Brain microvascular endothelial cell (primary cell): ENCODE results near the gene LIPE.
"Not testable (repeated sequence)": the region's sequence is repeated elsewhere in the genome, so short reads cannot be mapped to it uniquely, and the experiment has no call there.

Experiments used
- DNase-seq: peaks from one replicate; pipeline ENCODE4 v3.0.0-alpha.2; 2020
- H3K27ac ChIP-seq: fragments of 250-450 bp; sonication (Bioruptor Pico); 2 replicates; pipeline ENCODE4 v1.5.1; 2020; ENCODE audit warnings: mild to moderate bottlenecking, moderate library complexity
- H3K27me3 ChIP-seq: fragments of 250-450 bp; sonication (Bioruptor Pico); replicated peaks from 2 replicates; pipeline ENCODE4 v1.5.1; 2020; ENCODE audit warnings: mild to moderate bottlenecking
- H3K36me3 ChIP-seq: fragments of 250-450 bp; sonication (Bioruptor Pico); replicated peaks from 2 replicates; pipeline ENCODE4 v1.5.1; 2020; ENCODE audit warnings: mild to moderate bottlenecking
- H3K4me3 ChIP-seq: 2 replicates; pipeline ENCODE4 v1.5.1; 2011; ENCODE audit warnings: low read depth, mild to moderate bottlenecking, control low read depth, low read length, moderate library complexity
- in situ Hi-C: cut with HindIII; loops from 2 replicates; pipeline ENCODE4 v1.10.0; 2017; ENCODE audit warnings: low sequenced_read_pairs, low pct_ligation_motif_present
- TF ChIP-seq, protein P1 (sequence below): IDR thresholded peaks from 2 replicates; pipeline ENCODE4 v1.5.1; 2011; ENCODE audit warnings: low read depth, mild to moderate bottlenecking, moderate library complexity, low read length, control low read depth, inconsistent platforms; ENCODE audit errors: missing control alignments

The LIPE gene

DNA sequence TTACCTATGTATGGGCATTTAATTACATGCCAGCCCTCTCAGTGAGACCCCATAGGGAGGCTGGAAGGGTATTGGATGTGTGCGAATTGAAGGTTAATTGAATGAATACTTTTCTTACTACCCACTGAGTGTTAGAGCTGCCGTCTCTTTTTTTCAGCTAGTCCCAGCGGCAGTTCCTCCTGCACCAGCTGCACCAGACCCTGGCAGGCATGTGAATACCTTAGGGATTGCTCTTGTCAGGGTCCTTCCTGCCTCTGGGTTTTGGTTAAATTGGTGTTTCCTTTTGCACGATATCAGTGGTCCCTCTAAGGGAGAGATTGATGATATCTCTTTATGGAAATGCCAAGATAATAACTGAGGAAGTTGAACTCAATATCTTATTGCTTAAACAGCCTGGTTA, 25.4 kb upstream of the LIPE start:
- no peak for DNase-seq
- H3K27me3 ChIP-seq, result peaks cover 6% of the 10 kb centered on the region
- no peak overlapping the region for H3K27ac ChIP-seq
- H3K36me3 ChIP-seq, result no peaks in the 10 kb centered on the region
- H3K4me3 ChIP-seq, result no peak overlapping the region
- TF ChIP-seq, protein P1, sequence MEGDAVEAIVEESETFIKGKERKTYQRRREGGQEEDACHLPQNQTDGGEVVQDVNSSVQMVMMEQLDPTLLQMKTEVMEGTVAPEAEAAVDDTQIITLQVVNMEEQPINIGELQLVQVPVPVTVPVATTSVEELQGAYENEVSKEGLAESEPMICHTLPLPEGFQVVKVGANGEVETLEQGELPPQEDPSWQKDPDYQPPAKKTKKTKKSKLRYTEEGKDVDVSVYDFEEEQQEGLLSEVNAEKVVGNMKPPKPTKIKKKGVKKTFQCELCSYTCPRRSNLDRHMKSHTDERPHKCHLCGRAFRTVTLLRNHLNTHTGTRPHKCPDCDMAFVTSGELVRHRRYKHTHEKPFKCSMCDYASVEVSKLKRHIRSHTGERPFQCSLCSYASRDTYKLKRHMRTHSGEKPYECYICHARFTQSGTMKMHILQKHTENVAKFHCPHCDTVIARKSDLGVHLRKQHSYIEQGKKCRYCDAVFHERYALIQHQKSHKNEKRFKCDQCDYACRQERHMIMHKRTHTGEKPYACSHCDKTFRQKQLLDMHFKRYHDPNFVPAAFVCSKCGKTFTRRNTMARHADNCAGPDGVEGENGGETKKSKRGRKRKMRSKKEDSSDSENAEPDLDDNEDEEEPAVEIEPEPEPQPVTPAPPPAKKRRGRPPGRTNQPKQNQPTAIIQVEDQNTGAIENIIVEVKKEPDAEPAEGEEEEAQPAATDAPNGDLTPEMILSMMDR, result no peak
- in situ Hi-C loops, result no loop called here

DNA sequence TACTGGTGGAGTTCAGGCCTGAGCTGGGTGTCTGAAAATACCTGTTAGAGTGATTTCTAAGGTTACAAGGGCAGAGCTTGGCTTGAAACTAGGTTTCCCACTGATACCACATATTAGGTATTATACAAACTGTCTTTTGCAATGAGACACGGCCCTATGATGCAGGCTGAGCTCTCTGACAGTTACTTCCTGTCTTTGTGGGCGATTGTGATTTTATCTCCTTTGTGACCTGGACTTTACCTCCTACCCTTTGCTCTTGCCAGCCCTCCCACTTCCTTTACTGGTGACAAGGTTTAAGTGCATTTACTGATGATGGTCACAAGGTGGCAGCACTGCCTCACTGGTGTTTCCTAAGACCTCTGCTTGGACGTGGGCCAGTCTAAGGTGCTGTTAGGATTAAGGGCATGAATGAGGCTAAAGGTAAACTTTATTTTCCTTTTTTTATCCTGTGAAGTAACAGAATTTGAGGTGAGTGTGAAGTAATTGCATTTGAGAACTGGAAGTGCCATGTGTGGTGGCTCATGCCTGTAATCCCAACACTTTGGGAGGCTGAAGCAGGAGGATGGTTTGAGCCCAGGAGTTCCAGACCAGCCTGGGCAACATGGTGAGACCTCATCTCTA, 23.2 kb upstream of the LIPE start:
- no peak overlapping the region for H3K4me3 ChIP-seq
- in situ Hi-C loops, result no loop called here
- DNase-seq, result peak; percentile 62

GRCh38 chr19:42448306-42448705, 21.1 kb upstream of the LIPE start:
- DNase-seq, H3K4me3 ChIP-seq, in situ Hi-C loops, H3K27ac ChIP-seq, H3K27me3 ChIP-seq, H3K36me3 ChIP-seq: not testable (repeated sequence)

More for the DNA sequence above, 23.2 kb upstream of the LIPE start:
- no peaks in the 10 kb centered on the region for H3K36me3 ChIP-seq
- H3K27me3 ChIP-seq, result peaks cover 6% of the 10 kb centered on the region
- H3K27ac ChIP-seq, result no peak overlapping the region
- TF ChIP-seq, protein P1, result peak; percentile 89

- in situ Hi-C loops, result no loop called here
- no peak overlapping the region for H3K27ac ChIP-seq
- H3K36me3 ChIP-seq, result no peaks in the 10 kb centered on the region
- H3K27me3 ChIP-seq, result no peaks in the 10 kb centered on the region
- DNase-seq, result no peak
- TF ChIP-seq, protein P1, result no peak
- H3K4me3 ChIP-seq, result no peak overlapping the region
Observed at GRCh38 chr19:42445948-42446347, 18.8 kb upstream of the LIPE start.

- in situ Hi-C loops, result no loop called here
- Histone ChIP-seq H3K36me3 (no peaks in the 10 kb centered on the region), H3K4me3 (no peak overlapping the region), H3K27me3 (no peaks in the 10 kb centered on the region), H3K27ac (no peak overlapping the region)
- DNase-seq, result no peak
- TF ChIP-seq, protein P1, result no peak
Observed at GRCh38 chr19:42443944-42444398, 16.8 kb upstream of the LIPE start.

- TF ChIP-seq, protein P1, result no peak
- in situ Hi-C loops, result no loop called here
- no peaks in the 10 kb centered on the region for H3K36me3 ChIP-seq
- no peak within 1 kb of the TSS for H3K4me3 ChIP-seq
- DNase-seq, result no peak
- H3K27me3 ChIP-seq, result no peaks in the 10 kb centered on the region
- H3K27ac ChIP-seq, result no peak within 1 kb of the TSS
Observed at GRCh38 chr19:42442833-42443232, 15.6 kb upstream of the LIPE start, which contains the start of gene CXCL17. Gene CXCL17 (minus strand): TSS chr19:42442946. CDS start chr19:42442832, 114 bp downstream.
